Esophagus muscularis mucosa (tissue), 4 donors: ENCODE results near the gene ACACA. TPM values are rescaled to one million over a fixed set of nuclear protein-coding genes. Genes with fewer than 3 reads are reported as not detected.
"Not testable (repeated sequence)": the region's sequence is repeated elsewhere in the genome, so short reads cannot be mapped to it uniquely, and the experiment has no call there.

ENCODE experiments used
- DNase-seq: peaks from one replicate; pipeline ENCODE4 v3.0.0-alpha.2; 2017; ENCODE audit errors: extremely low spot score
- H3K27ac ChIP-seq, 4 donors: fragments of 200-600 bp; sonication (generic); replicated peaks in 1 of 4; 1 replicate in 3 of 4; 2 replicates in 1 of 4; pipeline ENCODE4 v1.5.1; 2016 to 2019; ENCODE audit warnings: mild to moderate bottlenecking in 1 of 4
- H3K27me3 ChIP-seq, 4 donors: fragments of 200-600 bp; sonication (generic); one replicate each; pipeline versions ENCODE4 v1.5.1 to v1.6.0; 2016 to 2019
- H3K36me3 ChIP-seq, 4 donors: fragments of 200-600 bp; sonication (generic); one replicate each; pipeline ENCODE4 v1.5.1; 2016 to 2019
- H3K4me1 ChIP-seq, 4 donors: fragments of 200-600 bp; sonication (generic); one replicate each; pipeline ENCODE4 v1.5.1; 2016 to 2019
- H3K4me3 ChIP-seq, 4 donors: fragments of 200-600 bp; sonication (generic); 1 replicate in 2 of 4; 2 replicates in 2 of 4; pipeline ENCODE4 v1.5.1; 2016 to 2019; ENCODE audit warnings: mild to moderate bottlenecking in 4 of 4, moderate library complexity in 1 of 4
- H3K9me3 ChIP-seq, 4 donors: fragments of 200-600 bp; sonication (generic); 1 replicate in 3 of 4; 2 replicates in 1 of 4; pipeline ENCODE4 v1.5.1; 2016 to 2019
- CTCF ChIP-seq, 3 experiments: fragments of 200-600 bp in 2 of 3; fragments of 450-650 bp in 1 of 3; sonication (generic) in 2 of 3; IDR thresholded peaks; one replicate each; pipeline ENCODE4 v1.5.1; 2017 to 2019; ENCODE audit warnings: antibody characterized with exemption in 3 of 3, mild to moderate bottlenecking in 2 of 3, moderate library complexity in 1 of 3
- EP300 ChIP-seq: sonication (generic); formaldehyde crosslinking; IDR thresholded peaks from one replicate; pipeline ENCODE4 v1.6.1; 2017; ENCODE audit warnings: antibody characterized with exemption
- POLR2A ChIP-seq: fragments of 450-650 bp; IDR thresholded peaks from one replicate; pipeline ENCODE4 v1.6.1; 2017; ENCODE audit warnings: antibody characterized with exemption, moderate library complexity, mild to moderate bottlenecking, low read depth
- POLR2AphosphoS5 ChIP-seq, 2 donors: sonication (generic); formaldehyde crosslinking; IDR thresholded peaks; one replicate each; pipeline ENCODE4 v1.6.1; 2017; ENCODE audit warnings: antibody characterized with exemption in 2 of 2
- WGBS: methylation state at CpG from one replicate; pipeline ENCODE4 v1.1.5; 2018; 5-methylcytosine and 5-hydroxymethylcytosine counted together
- intact Hi-C: fragments of 100-400 bp; cut with DNase I; formaldehyde crosslinking; loops from one replicate; pipeline ENCODE4 v1.15.1; 2023
- total RNA-seq, 4 donors: library from RNA; depleted of rRNA; stranded (reverse); fragments of >200 nt; gene quantifications; one replicate each; pipeline versions ENCODE4 v1.1.0 to v1.2.1, GENCODE V29; 2016

The ACACA gene
- total RNA-seq, 4 donors from 2014 or later, result 34.0 to 58.0 (median 50.5) TPM

GRCh38 chr17:37358830-37359681 is 47.6 kb downstream of the ACACA start:
- peak overlapping the region; percentile 72 to 91 (median 82) for H3K4me3 ChIP-seq
- no peaks in the 10 kb centered on the region for H3K36me3 ChIP-seq
- peaks cover 14 to 36% (median 26%) of the 10 kb centered on the region in 4 donors for H3K4me1 ChIP-seq
- peak overlapping the region; percentile 89 to 95 (median 90) for H3K27ac ChIP-seq
- intact Hi-C loops, result loop anchor here (5.0 kb wide), 1 partner anchor 48 kb away; the partner anchor contains the start of genes ACACA and TADA2A
- 2% methylated on average over 6 of the region's 88 CpGs for WGBS
- DNase-seq, result peak; percentile 97
- no peaks in the 10 kb centered on the region for H3K27me3 ChIP-seq
- TF ChIP-seq EP300 (no peak), CTCF (IDR thresholded peaks at IDR 0.05) (peak; percentile 33 to 55 (median 46)), POLR2A (peak; percentile 23), POLR2AphosphoS5 (IDR thresholded peaks at IDR 0.05) (peak; percentile 60 to 68)
- no peaks in the 10 kb centered on the region for H3K9me3 ChIP-seq

GRCh38 chr17:37358098-37358829 is 48.4 kb downstream of the ACACA start:
- peak; percentile 92 for DNase-seq
- intact Hi-C loops, result loop anchor here (5.0 kb wide), 1 partner anchor 49 kb away; the partner anchor contains the start of genes ACACA and TADA2A
- no peak for TF ChIP-seq CTCF (IDR thresholded peaks at IDR 0.05)
- peak in 1 of 2 donors; percentile 9 for TF ChIP-seq POLR2AphosphoS5 (IDR thresholded peaks at IDR 0.05)
- Histone ChIP-seq H3K27ac (peak overlapping the region; percentile 89 to 95 (median 90)), H3K36me3 (no peaks in the 10 kb centered on the region), H3K4me3 (peak overlapping the region; percentile 72 to 91 (median 82)), H3K4me1 (peaks cover 14 to 36% (median 26%) of the 10 kb centered on the region in 4 donors), H3K9me3 (no peaks in the 10 kb centered on the region), H3K27me3 (no peaks in the 10 kb centered on the region)
- 3% methylated on average over 18 of the region's 21 CpGs for WGBS

- WGBS, result 93% methylated on average over 12 of the region's 12 CpGs
- not testable (repeated sequence) for H3K27me3 ChIP-seq, H3K36me3 ChIP-seq, H3K9me3 ChIP-seq, H3K27ac ChIP-seq, DNase-seq, H3K4me3 ChIP-seq
- H3K4me1 ChIP-seq, result peaks cover 14 to 36% (median 26%) of the 10 kb centered on the region in 4 donors
- intact Hi-C loops, result loop anchor here (5.0 kb wide), 1 partner anchor 50 kb away; the partner anchor contains the start of genes ACACA and TADA2A
Measured at GRCh38 chr17:37356796-37357569, 49.7 kb downstream of the ACACA start.

GRCh38 chr17:37346863-37347402 is 59.7 kb downstream of the ACACA start:
- H3K27ac ChIP-seq, H3K36me3 ChIP-seq, H3K27me3 ChIP-seq, H3K4me1 ChIP-seq, H3K9me3 ChIP-seq, intact Hi-C loops, H3K4me3 ChIP-seq, DNase-seq: not testable (repeated sequence)
- WGBS, result 97% methylated on average over 8 of the region's 8 CpGs

GRCh38 chr17:37344519-37344918 is 62.1 kb downstream of the ACACA start:
- Histone ChIP-seq H3K9me3 (no peaks in the 10 kb centered on the region), H3K27ac (no peak overlapping the region), H3K4me1 (no peaks in the 10 kb centered on the region), H3K36me3 (no peaks in the 10 kb centered on the region), H3K4me3 (no peak overlapping the region), H3K27me3 (no peaks in the 10 kb centered on the region)
- TF ChIP-seq EP300 (no peak), POLR2A (no peak), CTCF (IDR thresholded peaks at IDR 0.05) (no peak), POLR2AphosphoS5 (IDR thresholded peaks at IDR 0.05) (no peak)
- no peak for DNase-seq
- intact Hi-C loops, result no loop called here
- 90% methylated on average over 4 of the region's 4 CpGs for WGBS
